Measurements from ENCODE around the gene RAPGEF4.

DNA sequence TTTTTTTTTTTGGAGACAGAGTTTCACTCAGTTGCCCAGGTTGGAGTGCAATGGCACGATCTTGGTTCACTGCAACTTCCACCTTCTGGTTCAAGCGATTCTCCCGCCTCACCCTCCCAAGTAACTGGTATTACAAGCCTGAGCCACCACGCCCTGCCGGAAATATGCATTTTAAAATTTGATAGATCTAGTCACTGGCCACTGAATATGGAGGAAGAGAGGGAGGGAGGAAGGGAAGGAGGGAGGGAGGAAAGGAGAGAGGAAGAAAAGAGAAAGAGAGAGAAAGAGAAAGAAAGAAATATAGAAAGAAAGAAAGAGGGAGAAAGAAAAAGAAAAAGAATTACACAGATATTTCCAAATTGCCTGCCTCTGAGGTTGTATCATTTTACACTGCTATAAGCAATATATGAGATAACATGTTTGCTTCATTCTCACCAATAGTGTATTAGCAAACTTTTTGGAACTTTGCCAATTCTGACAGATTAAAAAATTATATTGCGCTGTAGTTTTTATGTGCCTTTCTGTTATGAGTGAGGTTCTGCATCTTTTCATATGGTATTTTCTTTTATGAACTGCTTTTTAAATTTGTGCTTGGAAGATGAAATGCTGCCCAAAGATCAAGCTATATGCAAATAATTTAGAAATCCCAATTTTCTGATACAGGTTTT, 178.8 kb downstream of the RAPGEF4 start:
- TF ChIP-seq, protein P1, sequence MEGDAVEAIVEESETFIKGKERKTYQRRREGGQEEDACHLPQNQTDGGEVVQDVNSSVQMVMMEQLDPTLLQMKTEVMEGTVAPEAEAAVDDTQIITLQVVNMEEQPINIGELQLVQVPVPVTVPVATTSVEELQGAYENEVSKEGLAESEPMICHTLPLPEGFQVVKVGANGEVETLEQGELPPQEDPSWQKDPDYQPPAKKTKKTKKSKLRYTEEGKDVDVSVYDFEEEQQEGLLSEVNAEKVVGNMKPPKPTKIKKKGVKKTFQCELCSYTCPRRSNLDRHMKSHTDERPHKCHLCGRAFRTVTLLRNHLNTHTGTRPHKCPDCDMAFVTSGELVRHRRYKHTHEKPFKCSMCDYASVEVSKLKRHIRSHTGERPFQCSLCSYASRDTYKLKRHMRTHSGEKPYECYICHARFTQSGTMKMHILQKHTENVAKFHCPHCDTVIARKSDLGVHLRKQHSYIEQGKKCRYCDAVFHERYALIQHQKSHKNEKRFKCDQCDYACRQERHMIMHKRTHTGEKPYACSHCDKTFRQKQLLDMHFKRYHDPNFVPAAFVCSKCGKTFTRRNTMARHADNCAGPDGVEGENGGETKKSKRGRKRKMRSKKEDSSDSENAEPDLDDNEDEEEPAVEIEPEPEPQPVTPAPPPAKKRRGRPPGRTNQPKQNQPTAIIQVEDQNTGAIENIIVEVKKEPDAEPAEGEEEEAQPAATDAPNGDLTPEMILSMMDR (IDR thresholded peaks at IDR 0.05), result no peak
- TF ChIP-seq POLR2A (IDR thresholded peaks at IDR 0.05; ENCODE audit: low read depth), result no peak
- TF ChIP-seq POLR2AphosphoS5 (IDR thresholded peaks at IDR 0.05), result no peak

Data from esophagus muscularis mucosa (tissue), 3 donors.